22Rv1 (cell line): ENCODE results near the gene ZNF804A.

Experiments
- ZFX ChIP-seq: fragments of 450-650 bp; IDR thresholded peaks from 2 replicates; pipeline ENCODE4 v1.6.1; 2017; ENCODE audit warnings: antibody characterized with exemption, borderline replicate concordance
- TF ChIP-seq, protein P1 (sequence below): fragments of 450-650 bp; IDR thresholded peaks from 2 replicates; pipeline ENCODE4 v1.5.1; 2017; ENCODE audit warnings: mild to moderate bottlenecking

DNA sequence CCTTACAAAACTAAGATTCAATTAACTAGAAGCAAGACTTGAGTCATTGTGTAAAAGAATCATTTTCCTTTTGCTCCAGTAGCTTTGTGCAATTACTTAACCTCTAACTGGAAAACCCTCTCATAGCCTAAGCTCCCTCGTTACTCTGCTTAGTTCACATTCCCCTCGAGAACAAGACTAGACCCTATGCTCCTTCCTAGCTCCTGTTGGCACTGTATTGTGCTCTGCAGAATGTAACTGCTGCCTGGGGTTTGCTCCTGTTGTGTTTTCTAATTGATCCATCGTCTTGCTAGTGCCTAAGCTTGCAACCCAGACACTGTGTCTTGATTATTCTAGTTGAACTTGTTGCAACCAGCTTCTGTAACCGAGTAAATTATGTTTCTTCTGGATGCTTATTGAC lies 347.0 kb downstream of the ZNF804A start:
- TF ChIP-seq, protein P1, sequence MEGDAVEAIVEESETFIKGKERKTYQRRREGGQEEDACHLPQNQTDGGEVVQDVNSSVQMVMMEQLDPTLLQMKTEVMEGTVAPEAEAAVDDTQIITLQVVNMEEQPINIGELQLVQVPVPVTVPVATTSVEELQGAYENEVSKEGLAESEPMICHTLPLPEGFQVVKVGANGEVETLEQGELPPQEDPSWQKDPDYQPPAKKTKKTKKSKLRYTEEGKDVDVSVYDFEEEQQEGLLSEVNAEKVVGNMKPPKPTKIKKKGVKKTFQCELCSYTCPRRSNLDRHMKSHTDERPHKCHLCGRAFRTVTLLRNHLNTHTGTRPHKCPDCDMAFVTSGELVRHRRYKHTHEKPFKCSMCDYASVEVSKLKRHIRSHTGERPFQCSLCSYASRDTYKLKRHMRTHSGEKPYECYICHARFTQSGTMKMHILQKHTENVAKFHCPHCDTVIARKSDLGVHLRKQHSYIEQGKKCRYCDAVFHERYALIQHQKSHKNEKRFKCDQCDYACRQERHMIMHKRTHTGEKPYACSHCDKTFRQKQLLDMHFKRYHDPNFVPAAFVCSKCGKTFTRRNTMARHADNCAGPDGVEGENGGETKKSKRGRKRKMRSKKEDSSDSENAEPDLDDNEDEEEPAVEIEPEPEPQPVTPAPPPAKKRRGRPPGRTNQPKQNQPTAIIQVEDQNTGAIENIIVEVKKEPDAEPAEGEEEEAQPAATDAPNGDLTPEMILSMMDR: no peak
- TF ChIP-seq ZFX: no peak
